MCF 10A (cell line): ENCODE results near the gene SNX11. TPM values are rescaled to one million over a fixed set of nuclear protein-coding genes. Genes with fewer than 3 reads are reported as not detected.
"Not testable (repeated sequence)": the region's sequence is repeated elsewhere in the genome, so short reads cannot be mapped to it uniquely, and the experiment has no call there.

ENCODE experiments used
- BruUV-seq: library from RNA; stranded (reverse); fragments of 400-500 nt; replicated peaks from 2 replicates; lab custom pipeline; 2021; lab: Mats Ljungman, UMichigan
- CTCF ChIA-PET: fragments of 300-600 bp; sonication (Branson Sonifier 250); formaldehyde crosslinking; extraction: SDS; loops from one replicate; lab custom pipeline; 2021; ENCODE audit warnings: antibody characterized with exemption, inconsistent platforms; lab: Yijun Ruan, JAX
- POLR2A ChIA-PET: fragments of 300-600, 350-650 bp; sonication (Branson Sonifier 250); formaldehyde crosslinking; extraction: SDS; loops from one replicate; lab custom pipeline; 2020; ENCODE audit warnings: antibody characterized with exemption, inconsistent platforms; lab: Yijun Ruan, JAX
- DNase-seq: peaks from one replicate; pipeline ENCODE4 v3.0.0-alpha.2; 2018; ENCODE audit not compliant: unreplicated experiment
- H3K27ac Mint-ChIP-seq: one replicate; pipeline ENCODE4 v1.8.0; 2022; ENCODE audit warnings: mild to moderate bottlenecking, low read depth, mixed read lengths; ENCODE audit not compliant: unreplicated experiment
- H3K27me3 Mint-ChIP-seq: one replicate; pipeline ENCODE4 v1.8.0; 2022; ENCODE audit warnings: mixed read lengths; ENCODE audit not compliant: insufficient read depth, unreplicated experiment
- H3K36me3 Mint-ChIP-seq: one replicate; pipeline ENCODE4 v1.8.0; 2022; ENCODE audit warnings: mild to moderate bottlenecking, moderate library complexity, mixed read lengths; ENCODE audit not compliant: insufficient read depth, unreplicated experiment
- H3K4me1 Mint-ChIP-seq: one replicate; pipeline ENCODE4 v1.8.0; 2022; ENCODE audit warnings: mixed read lengths; ENCODE audit not compliant: insufficient read depth, unreplicated experiment
- H3K4me3 Mint-ChIP-seq: one replicate; pipeline ENCODE4 v1.8.0; 2022; ENCODE audit warnings: mild to moderate bottlenecking, moderate library complexity, mixed read lengths; ENCODE audit not compliant: unreplicated experiment
- H3K9me3 Mint-ChIP-seq: one replicate; pipeline ENCODE4 v1.8.0; 2022; ENCODE audit warnings: mixed read lengths; ENCODE audit not compliant: unreplicated experiment
- intact Hi-C: fragments of 100-400 bp; cut with micrococcal nuclease; formaldehyde crosslinking; loops from 2 replicates; pipeline ENCODE4 v1.14.1; 2022
- total RNA-seq: library from RNA; stranded (reverse); gene quantifications from 2 replicates; pipeline ENCODE4 v1.2.3, GENCODE V29; 2022
- TF ChIP-seq, protein P1 (sequence below): fragments of 200-600 bp; IDR thresholded peaks from one replicate; pipeline ENCODE4 v1.8.0; 2022; ENCODE audit warnings: antibody characterized with exemption, mild to moderate bottlenecking; ENCODE audit not compliant: unreplicated experiment

SNX11 gene
- total RNA-seq, 1 experiment from 2014 or later, result 24.2 TPM

DNA sequence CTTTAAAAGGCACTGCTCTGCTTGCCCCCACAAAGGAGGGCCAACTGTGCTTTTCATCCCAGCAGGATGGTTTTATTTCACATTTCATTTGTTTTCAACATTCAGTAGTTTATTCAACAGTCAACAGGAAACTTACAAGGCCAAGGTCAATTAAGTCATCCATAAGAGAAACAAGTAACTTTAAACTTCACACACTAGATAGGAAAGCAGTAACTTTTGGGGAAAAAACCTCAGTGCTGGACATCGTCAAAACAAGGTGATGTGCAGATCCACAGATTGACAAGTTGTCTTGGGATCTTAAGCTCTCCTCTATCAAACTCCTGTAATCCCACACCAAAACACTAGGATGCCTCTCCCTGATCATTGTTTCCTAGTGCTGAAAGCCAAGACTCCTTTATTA lies 40.9 kb upstream of the SNX11 start:
- no peak overlapping the region for H3K27ac Mint-ChIP-seq
- no peak overlapping the region for H3K4me3 Mint-ChIP-seq
- no peaks in the 10 kb centered on the region for H3K27me3 Mint-ChIP-seq
- DNase-seq, result no peak
- TF ChIP-seq, protein P1, sequence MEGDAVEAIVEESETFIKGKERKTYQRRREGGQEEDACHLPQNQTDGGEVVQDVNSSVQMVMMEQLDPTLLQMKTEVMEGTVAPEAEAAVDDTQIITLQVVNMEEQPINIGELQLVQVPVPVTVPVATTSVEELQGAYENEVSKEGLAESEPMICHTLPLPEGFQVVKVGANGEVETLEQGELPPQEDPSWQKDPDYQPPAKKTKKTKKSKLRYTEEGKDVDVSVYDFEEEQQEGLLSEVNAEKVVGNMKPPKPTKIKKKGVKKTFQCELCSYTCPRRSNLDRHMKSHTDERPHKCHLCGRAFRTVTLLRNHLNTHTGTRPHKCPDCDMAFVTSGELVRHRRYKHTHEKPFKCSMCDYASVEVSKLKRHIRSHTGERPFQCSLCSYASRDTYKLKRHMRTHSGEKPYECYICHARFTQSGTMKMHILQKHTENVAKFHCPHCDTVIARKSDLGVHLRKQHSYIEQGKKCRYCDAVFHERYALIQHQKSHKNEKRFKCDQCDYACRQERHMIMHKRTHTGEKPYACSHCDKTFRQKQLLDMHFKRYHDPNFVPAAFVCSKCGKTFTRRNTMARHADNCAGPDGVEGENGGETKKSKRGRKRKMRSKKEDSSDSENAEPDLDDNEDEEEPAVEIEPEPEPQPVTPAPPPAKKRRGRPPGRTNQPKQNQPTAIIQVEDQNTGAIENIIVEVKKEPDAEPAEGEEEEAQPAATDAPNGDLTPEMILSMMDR, result no peak
- peaks cover 90% of the 10 kb centered on the region for H3K36me3 Mint-ChIP-seq
- intact Hi-C loops, result no loop called here
- ChIA-PET CTCF (interaction anchor here (0.6 to 5.3 kb wide), 2 partner anchors 14 to 40 kb away, joined by 3 to 42 read pairs; no protein-coding TSS in a partner anchor), POLR2A (interaction anchor here (0.9 to 9.8 kb wide), 7 partner anchors 14 to 42 kb away, joined by 3 to 353 read pairs (median 5); partner anchors contain the start of genes NFE2L1 and SNX11)
- H3K9me3 Mint-ChIP-seq, result no peaks in the 10 kb centered on the region
- no TSS peak for BruUV-seq
- H3K4me1 Mint-ChIP-seq, result peaks cover 21% of the 10 kb centered on the region

DNA sequence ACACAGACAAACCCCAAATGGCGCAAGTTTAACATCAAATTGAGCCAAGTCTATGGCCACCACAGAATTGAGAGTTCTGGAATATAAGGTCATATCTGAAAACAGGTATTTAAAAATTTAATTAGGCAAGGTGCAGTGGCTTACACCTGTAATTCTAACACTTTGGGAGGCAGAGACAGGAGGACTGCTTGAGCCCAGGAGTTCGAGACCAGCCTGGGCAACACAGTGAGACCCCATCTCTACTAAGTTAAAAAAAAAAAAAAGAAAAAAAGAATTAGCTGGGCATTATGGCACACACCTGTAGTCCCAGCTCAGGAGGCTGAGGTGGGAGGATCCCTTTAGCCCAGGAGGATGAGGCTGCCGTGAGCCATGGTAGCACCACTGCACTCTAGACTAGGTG lies 40.3 kb upstream of the SNX11 start:
- ChIA-PET POLR2A (interaction anchor here (0.7 to 9.8 kb wide), 8 partner anchors 13 to 162 kb away, joined by 3 to 353 read pairs (median 4); partner anchors contain the start of genes NFE2L1 and SNX11), CTCF (interaction anchor here (0.6 to 5.3 kb wide), 4 partner anchors 14 to 41 kb away, joined by 3 to 42 read pairs (median 6); no protein-coding TSS in a partner anchor)
- Mint-ChIP-seq H3K36me3 (peaks cover 90% of the 10 kb centered on the region), H3K9me3 (no peaks in the 10 kb centered on the region), H3K4me1 (peaks cover 21% of the 10 kb centered on the region), H3K4me3 (no peak overlapping the region), H3K27ac (no peak overlapping the region), H3K27me3 (no peaks in the 10 kb centered on the region)
- BruUV-seq, result no TSS peak
- intact Hi-C loops, result no loop called here
- TF ChIP-seq, protein P1, result no peak
- DNase-seq, result no peak

DNA sequence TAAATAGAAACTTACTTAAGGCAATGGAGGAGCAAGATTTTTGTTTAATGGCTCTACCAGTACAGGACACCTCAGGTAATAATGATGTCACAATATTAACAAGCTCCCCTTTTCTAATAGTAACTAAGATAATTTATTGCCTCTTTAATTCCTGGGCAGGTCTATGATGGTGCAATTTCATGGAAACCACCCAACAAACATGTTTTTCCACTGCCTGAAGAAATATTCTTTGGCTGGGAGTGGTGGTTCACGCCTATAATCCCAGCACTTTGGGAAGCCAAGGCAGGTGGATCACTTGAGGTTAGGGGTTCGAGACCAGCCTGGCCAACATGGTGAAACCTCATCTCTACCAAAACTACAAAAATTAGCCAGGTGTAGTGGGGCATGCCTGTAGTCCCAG lies 39.8 kb upstream of the SNX11 start:
- ChIA-PET CTCF (interaction anchor here (0.6 to 5.3 kb wide), 10 partner anchors 13 to 63 kb away, joined by 3 to 42 read pairs (median 4); no protein-coding TSS in a partner anchor), POLR2A (interaction anchor here (0.9 to 9.8 kb wide), 7 partner anchors 9 to 44 kb away, joined by 3 to 353 read pairs (median 5); partner anchors contain the start of genes NFE2L1 and SNX11)
- H3K27ac Mint-ChIP-seq, H3K9me3 Mint-ChIP-seq, DNase-seq, BruUV-seq, H3K27me3 Mint-ChIP-seq, intact Hi-C loops, H3K4me3 Mint-ChIP-seq: not testable (repeated sequence)
- Mint-ChIP-seq H3K36me3 (peaks cover 90% of the 10 kb centered on the region), H3K4me1 (peaks cover 21% of the 10 kb centered on the region)

DNA sequence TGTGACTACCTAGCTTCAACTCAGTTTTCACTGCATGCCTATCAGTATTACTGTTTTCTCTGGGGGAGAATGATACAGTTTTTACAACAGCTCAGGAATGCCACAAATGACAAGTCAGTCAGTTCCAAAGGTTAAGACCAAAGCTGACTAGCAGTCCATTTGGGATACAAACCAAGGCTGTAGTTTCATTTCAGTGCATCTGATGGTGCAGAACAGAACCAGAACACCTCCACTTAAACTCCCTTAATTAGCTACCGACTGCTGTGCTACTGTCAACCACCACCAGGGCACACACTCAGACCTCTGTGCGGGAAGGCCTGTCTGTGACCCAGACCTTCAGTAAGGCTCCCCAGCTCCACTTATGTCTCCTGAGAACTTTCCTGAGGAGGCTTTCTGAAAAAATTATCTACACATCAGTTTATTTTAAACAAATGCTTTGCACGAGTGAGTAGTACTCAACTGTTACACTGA lies 39.0 kb upstream of the SNX11 start:
- DNase-seq, result no peak
- ChIA-PET CTCF (interaction anchor here (0.7 to 5.3 kb wide), 10 partner anchors 12 to 62 kb away, joined by 3 to 42 read pairs (median 4); no protein-coding TSS in a partner anchor), POLR2A (interaction anchor here (0.6 to 9.8 kb wide), 6 partner anchors 9 to 42 kb away, joined by 3 to 353 read pairs (median 10); partner anchors contain the start of genes NFE2L1 and SNX11)
- TF ChIP-seq, protein P1, result peak; percentile 19
- no peak overlapping the region for H3K4me3 Mint-ChIP-seq
- H3K9me3 Mint-ChIP-seq, result no peaks in the 10 kb centered on the region
- no peak overlapping the region for H3K27ac Mint-ChIP-seq
- H3K27me3 Mint-ChIP-seq, result no peaks in the 10 kb centered on the region
- H3K4me1 Mint-ChIP-seq, result peaks cover 21% of the 10 kb centered on the region
- peaks cover 94% of the 10 kb centered on the region for H3K36me3 Mint-ChIP-seq
- no TSS peak for BruUV-seq
- intact Hi-C loops, result no loop called here
